ENCODE data around the gene CPNE8.

The CPNE8 gene

DNA sequence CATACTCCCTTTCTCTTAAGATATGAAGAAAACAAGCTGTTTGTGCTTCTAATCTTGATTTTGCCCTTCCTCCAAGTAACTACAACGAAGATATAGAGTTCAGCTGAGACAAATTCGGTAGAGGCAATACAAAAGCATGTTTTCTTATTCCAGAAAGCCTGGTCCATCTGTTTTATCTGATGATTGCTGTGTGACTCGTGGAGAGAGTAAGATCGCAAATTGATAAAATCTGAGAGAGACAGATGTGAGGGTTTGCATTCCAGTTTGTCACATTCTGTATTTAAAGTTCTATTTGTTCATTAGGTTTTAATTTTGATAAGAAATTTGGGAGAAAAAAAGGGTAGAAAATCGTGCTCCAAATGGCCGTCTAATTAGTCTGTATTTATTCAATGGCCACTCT is 192.1 kb downstream of the CPNE8 start:
- DNase-seq, result no peak

DNA sequence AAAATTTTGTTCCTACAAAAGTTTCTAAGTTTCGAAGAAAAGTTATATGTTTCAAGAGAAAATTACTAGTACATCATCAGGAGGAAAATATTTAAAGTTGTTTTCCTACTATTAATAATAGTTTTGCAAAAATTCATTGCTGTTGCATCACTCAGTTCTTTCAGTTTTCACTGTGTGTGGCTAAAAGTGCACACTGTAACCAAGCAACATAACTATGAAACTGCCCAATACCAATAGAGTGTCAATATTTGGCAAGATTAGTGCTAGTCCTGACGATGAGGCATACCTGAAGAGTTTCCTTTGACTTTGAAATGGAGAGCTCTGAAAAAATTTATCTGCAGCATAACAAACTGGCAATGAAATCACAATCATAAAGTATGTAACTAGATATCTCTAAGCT is 194.3 kb downstream of the CPNE8 start:
- DNase-seq, result peak; percentile 5

DNA sequence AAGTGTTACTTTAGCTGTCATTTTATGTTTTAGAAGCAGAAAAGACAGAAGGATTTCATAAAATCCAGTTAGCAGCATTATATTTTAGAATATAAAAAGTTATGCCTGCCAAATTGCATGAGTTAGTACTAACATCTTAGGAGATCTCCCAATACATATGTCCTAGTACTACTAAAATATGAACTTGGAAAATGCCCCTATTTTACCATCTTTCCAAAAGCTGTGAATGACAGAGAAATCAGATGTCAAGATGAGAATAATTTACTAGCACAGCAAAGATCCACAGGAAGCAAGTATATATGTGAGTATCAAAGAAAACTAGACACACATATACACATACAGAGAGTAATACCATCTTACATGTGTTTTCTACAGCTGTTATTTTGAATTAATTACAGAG is 196.9 kb downstream of the CPNE8 start:
- no peak for DNase-seq

DNA sequence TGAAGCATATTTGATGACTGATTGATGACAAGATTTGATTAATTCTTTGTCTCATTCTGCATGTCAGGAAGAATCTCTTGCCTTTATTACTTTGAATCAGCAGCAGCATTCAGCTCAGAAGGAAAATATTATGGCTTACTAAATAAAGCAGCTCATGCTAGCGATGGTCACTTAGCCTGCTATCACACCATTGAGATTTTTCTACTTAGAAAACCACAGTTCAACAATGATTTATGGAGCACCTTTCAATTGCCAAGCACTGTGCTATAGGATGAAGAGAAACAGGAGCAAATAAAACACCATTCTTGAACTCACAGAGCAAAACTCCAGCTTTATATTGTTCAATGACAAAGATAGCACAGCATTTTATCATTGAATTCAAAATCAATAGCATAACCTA is 197.7 kb downstream of the CPNE8 start:
- DNase-seq, result no peak

DNA sequence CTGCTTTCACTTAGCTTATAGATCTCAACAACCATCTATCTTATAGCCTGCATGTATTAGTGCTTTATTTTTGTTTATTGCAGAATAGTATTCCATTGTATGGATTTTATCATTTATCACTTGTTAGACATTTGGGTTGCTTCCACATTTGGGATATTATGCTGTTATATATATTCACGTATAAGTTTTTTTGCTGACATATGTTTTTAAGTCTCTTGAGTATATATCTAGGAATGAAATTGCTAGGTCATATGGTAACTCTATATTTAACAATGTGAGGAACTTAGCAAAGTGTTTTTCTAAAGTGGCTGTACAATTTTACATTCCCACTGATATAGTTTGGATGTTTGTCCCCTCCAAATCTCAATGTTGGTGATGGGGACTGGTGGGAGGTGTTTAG is 208.1 kb downstream of the CPNE8 start:
- no peak for DNase-seq

DNA sequence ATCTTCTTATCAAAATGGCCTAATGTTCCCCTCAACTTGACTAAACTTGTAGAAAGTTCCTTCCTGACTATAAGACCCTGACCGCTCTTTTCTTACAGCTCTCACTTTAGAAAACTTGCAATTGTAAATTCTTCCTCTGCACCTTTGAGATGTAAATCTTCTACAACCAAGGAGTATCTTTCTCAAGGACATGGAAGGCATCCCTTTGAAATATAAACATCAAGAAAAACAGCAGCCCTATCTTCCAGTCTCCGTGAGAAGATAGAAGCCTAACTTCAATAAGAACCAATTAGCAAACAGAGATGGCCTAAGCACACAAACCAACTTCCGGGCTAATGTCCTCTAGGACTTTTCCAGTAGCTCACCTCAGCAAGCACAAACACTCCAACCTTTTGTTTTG is 210.3 kb downstream of the CPNE8 start:
- DNase-seq, result no peak

DNA sequence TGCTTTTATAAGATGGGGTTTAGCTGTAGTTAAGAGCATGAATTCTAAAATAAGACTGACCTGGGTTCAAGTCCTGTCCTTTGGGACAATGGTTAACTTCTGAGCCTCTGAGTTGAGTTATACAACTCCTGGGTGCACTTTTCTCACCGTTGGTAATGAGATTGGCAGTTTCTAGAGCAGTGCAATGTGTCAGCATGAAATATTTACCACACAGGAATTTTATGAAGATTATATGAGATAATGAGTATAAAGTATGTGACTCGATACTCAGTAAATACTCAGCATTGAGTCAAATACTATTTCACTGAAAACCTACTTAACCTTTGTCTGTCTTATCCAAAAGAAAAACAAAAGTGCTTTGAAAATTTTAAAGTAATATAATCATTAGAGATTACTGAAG is 214.2 kb downstream of the CPNE8 start:
- DNase-seq, result peak; percentile 6

DNA sequence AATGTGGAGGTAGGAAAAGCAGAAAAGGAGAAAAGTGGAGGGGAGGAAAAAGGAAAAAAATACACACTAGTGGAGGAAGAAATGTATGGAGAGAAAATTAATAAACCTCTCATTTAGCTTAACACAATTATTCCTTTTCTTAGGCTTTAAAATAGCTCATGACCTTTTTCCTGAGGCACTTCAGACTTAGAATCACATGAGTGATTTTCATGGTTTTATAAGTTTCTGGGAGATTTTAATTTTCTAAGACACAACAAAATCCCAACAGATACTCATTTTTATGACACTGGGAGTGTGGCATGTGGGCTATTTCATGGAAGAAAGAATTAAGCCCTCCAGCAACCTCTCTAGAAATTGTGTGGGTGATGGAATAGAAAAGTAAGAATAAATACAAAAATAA is 214.7 kb downstream of the CPNE8 start:
- DNase-seq, result no peak

DNA sequence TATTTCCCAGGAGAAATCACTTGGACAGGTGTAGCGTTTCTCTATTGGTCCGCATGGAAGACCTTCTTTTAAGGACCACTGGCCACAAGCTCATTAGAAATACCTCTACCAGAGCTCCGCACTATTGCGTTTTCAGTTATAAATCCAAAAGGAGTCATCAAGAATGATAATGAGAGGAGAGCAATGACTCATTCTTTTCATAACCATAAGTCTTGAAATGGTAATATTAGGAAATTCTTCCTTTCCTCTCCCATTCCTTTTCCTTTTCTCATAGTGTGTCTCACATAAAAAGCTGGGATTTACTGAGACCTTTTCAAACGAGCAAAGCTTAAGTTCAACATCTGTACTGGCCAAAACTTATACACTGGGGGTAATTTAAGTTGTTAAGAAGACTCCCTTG is 215.7 kb downstream of the CPNE8 start:
- peak; percentile 56 for DNase-seq

DNA sequence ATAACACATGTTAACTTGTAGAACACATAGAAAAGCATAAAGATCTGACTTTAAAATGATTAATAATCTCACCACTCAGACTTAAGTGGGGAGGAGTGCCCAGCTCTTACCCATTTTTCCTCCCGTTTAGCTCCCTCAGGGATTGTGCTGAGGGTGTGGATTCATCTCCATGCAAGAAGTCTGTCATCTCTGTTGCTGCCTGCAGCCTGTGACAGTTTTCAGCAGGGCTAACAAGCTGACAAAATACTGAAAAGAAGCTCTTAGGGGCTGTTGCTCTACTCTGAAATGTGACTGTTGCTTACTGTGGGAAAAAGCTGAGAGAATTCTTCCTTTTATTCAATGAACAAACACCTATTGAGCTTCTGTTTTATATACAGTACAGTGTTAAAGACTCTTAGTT is 216.2 kb downstream of the CPNE8 start:
- DNase-seq, result no peak

DNA sequence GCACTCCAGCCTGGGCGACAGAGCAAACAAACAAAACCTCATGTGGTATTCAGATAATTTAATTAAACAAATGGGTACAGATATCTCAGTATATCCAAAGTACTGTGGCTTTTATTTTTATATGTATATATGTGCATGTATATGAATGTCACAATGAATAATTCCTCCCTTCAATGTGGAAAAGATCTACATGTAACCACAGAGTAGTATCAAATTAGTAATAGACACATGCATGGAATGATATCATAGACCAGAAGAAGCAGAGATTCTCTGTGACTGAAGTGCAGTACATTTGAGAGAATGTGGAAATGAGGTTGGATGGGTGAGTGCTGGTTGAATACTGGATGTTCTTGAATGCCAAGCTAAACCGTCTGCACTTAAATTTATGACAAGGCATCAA is 222.9 kb downstream of the CPNE8 start:
- no peak for DNase-seq

DNA sequence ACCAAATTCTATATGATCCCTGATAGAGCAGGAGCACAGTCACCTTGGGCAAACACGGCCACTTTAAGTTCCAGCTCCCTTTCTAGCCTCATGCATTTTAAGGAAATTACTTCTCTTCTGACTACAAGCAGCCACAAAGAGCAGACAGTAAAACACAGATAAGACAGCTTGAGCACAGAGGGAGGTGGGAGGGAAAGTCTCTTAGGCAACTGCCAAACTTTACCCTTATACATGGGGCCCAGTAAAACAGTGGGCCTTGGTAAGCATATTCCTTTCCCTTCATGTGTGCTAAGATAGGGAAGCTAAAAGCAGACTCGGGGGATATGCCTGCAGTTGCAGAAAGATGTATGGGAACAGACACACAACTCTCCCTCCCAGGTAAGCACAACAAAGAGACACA is 235.9 kb downstream of the CPNE8 start:
- no peak for DNase-seq

DNA sequence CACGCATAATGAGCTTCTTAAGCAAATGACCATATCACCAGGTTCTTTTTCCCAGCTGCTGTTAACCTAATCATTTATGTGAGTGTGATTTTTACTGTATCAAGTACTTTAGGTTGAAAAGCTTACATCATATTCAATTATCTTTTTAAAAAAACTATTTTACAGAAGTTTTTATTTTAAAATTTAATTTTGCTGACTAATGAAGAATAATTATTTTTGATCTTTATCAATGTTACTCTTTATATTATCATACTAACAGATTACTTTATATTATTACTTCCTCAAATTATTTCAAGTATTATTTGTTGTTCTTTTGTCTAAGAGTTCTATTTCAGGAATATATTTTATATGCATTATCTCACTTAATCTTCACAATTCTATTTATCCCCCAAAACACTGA is 236.3 kb downstream of the CPNE8 start:
- no peak for DNase-seq

DNA sequence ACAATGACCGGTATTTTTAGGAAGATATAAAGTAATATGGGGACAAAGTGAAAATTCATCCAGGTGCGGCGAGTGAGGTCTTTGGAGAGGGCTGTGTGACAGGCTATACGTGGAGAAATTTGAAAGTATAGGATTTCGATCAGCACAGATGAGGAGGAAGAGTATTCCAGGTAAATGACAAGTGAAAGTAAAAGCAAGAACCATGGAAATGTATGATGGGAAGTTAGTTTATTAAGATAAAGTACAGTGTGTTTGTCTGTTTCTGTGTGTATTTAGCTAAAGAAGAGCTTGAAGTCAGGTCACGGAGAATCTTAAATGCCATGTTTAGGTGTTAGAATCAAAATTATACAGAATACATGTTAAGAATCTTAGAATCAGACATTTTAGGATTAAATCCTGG is 239.0 kb downstream of the CPNE8 start:
- DNase-seq, result no peak

DNA sequence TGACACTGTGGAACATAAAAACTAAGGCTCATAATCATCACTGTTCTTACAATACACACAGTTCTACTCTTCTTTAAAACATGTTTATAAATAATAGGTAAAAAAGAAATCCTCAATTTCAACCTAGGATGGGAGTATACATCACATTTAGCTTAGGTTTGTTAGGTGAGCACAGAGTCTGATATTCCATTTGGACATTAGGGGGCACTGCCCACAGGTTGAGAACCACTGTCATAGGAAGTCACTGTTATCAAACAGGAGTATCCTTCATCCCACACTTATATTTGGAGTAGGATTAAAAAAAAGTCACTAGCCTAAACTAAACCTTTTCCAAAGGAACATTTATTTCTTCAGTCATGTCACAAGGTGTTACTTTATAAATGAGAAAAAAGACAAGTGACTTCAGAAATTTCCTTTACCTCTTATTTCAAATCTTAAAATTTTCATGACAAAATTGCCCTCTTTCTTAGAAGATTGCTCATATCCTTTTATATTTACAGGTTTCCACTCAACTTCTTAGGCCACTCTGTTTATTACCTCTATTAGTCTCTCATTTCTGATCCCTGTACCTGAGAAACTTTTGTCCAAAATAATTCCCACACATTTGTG is 240.6 kb downstream of the CPNE8 start:
- no peak for DNase-seq

DNA sequence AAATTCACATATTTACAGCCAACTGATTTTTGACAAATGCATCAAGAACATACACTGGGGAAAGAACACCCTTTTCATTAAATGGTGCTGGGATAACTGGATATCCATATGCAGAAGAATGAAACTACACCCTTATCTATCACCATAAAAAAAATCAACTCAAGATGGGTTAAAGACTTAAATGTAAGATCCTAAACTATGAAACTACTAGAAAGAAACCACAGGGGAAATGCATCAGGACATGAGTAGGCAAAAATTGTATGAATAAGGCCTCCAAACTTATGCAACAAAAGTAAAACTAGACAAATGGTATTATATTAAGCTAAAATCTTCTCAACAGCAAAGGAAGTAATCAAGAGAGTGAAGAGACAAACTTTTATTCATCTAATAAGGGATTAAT is 242.6 kb downstream of the CPNE8 start:
- DNase-seq, result peak; percentile 2

DNA sequence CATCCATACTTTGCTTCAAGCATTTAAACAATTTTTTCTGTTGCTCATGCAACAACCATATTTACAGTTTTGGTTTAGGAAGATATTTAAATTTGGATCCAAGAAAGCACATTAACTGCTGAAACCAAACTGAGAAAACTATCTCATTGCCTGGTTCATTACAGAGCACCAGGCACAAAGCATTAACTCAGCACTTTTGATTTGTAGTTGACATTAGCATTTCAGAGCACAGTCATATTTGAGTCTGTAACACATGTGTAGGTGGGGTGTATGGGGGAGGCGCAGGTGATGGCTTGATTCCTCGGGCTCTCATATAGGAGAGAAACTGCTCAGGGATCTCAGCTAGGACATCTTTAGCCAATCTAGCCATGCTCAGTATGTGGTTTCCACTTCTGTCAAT is 251.7 kb downstream of the CPNE8 start:
- no peak for DNase-seq

DNA sequence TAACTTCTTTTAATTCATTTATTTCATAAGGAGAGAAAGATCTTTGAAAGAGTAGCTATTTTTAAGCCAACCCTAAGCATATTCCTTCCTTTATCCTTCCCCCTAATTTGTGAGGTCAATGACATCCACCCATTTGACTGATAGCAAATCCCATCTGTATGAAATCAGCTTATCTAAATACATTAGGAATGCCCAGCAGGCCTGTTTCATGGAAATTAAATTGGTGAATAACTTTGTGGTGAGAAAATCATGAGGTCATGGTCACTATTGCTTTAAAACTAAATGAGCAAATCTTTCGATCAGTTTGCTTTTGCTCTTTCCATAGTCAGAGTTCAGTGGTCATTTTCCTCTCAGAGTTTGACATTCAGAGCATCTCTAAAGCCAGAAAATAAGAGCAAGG is 256.6 kb downstream of the CPNE8 start:
- DNase-seq, result no peak

DNA sequence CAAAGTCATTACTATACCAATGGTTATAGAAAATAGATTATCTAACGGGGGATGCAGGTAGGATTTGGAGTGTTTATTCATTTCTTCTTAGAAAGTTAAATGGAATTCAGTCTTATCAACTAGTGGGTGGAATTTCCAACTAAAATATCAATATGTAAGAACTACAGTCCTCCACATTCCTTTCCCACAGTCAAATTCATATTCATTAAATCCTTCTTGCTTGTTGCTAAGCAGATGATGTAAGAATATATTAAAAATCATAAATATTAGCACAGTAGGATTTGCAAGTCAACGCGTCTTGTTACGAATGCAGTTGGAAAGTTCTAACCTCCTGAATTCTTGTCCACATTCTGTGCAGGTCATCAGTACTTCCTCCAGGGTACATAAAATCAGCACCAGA is 259.2 kb downstream of the CPNE8 start:
- DNase-seq, result no peak

DNA sequence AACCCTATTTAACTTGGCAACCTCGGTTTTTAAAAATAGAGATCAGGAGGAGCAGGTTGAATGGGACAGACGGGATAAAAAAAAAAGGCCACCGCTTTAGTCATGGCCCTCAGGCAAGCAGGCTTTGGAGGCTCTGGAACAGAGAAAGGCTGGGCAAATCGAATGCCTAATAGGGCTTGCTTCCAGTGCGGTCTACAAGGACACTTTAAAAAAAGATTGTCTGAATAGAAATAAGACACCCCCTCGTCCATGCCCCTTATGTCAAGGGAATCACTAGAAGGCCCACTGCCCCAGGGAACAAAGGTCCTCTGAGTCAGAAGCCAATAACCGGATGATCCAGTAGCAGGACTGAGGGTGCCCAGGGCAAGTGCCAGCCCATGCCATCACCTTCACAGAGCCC is 265.8 kb downstream of the CPNE8 start:
- no peak for DNase-seq

DNA sequence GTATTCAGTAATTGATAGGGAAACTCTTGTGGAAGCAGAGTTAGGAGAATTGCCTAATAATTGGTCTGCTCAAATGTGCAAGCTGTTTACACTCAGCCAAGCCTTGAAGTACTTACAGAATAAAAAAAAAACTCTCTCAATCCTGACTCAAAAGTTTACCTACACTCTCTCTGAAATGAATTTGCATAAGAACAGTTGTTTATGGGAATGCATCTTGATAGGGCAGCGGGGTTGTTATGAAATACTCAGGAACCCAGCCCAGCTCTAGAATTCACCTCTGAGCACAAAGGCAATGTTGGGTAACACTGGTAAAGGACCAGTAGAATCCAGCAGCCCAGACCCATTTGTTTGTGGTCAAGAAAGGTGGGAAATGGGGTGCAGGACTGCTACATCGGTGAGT is 267.0 kb downstream of the CPNE8 start:
- DNase-seq, result no peak

DNA sequence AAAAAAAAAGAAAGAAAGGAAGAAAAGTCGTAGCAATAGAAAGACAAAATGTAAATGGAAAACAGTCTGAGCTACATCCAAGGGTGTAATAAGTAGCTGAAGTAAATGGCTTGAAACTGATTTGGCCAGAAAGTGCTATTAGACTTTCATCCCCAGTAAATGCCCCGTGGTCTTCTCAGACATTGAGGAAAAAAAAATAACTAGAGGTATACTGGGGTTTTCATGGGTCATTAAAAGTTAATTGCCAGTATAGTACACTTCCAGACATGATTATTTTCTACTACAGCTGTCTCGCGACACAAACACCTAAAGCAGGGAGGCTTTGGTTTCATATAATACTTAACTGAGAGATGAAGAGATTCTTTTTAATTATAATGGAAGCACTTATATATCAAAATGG is 271.9 kb downstream of the CPNE8 start:
- no peak for DNase-seq

DNA sequence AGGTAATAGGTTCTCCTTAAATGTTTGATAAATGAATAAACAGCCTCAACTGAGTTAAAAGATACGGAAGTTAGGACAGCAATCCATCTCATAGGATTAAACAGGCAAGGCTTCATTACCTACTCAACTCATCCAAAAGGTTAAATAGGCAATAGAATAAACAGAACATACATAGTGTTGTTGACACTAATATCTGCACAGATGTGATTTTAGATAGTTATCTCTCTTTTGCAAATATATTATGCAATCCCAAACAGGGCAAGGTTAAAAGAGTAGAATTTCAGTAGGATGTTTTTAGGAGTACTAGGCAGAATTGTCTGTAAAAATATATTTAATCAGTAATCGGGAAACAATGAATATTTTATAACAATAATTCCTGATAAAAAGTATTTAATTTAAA is 276.3 kb downstream of the CPNE8 start:
- DNase-seq, result no peak

DNA sequence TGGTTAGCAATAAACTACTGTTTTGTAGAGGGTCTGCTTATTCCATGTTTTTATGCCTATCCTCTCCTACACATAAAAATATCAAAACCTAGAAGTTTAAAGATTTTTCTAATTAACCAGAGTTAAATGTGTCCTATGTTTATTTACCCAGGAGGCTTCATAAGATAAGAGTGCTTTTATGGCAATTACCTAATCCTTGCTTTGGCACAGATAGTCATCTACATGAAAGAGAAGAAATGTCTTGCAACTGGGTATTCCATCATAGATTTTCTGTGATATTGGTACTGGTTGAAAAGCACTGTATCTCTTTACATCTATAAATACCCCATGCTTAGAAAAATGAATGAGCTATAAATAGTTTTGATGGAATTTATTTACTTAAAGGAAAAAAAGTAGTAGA is 277.1 kb downstream of the CPNE8 start:
- no peak for DNase-seq

DNA sequence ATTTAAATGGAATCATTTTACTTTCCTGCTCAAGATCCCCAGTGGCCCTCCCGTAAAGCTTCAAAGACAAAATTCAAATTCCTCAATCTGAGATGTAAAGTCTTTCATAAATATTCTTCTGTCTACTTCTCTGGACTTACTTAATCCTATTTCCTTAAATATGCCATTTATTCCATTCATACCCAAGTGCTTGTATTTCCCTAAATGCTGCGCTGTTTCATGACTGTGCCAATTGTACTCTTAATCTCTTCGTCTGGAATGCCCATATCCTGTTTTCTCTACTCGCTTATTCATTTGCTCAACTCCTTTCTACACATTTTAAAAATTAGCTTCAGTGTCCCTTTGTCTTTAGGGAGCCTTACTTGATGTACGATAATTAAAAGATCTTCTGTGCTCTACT is 280.1 kb downstream of the CPNE8 start:
- no peak for DNase-seq

DNA sequence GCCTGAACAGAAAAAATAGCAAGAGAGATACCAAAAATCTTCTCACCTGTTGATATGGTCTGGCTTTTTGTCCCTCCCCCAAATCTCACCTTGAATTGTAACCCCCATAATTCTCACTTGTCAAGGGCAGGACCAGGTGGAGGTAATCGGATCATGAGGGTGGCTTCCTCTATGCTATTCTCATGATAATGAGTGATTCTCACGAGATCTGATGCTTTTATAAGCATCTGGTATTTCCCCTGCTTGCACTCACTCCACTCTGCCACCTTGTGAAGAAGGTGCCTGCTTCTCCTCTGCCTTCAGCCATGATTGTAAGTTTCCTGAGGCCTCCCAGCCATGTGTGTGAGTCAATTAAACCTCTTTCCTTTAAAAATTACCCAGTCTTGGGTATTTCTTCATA is 291.2 kb downstream of the CPNE8 start:
- no peak for DNase-seq
